ENCODE measurements around the gene HP1BP3. TPM values are rescaled to one million over a fixed set of nuclear protein-coding genes. Genes with fewer than 3 reads are reported as not detected.

The HP1BP3 gene
- total RNA-seq, 1 donor from 2014 or later = 269 TPM

DNA sequence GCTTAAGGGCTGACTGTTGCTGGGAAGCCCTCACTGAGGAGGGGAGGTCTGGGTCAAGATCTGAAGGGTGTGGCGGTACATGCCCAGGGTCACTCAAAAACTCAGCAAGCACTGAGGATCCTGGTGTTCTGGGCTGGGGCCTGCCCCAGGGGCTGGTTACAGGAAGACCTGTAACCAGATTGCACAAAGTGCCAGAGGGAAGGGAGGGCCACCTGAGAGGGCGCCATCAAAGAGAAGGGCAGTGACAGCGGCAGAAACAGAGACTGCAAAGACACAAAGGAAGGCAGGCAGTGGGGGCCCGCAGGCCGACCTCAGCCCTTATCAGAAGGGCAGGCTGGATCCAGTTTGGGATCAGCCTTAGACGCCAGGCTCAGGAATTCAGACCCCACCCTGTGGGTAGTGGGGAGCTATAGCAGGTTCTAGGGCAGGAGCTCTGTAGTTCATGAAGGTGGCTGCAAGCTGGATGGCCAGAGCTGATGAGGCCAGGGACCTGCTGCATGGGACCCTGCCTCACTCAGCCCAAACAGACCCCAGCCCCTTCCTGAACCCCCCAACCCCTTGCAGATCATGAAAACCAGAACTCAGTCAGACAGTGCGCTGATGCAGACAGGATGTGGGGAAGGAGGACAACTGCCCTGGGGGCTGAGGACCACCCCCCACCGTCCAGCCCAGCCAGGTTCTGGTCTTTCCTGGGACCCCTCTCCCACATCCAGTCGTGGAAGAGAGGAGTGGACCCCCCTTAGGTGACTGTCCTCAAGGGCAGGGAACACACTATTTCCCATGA, 58.5 kb downstream of the HP1BP3 start:
- peak in 1 of 2 experiments; percentile 35 for DNase-seq (ENCODE audit: low spot score in 2 of 2, unreplicated experiment in 2 of 2)
- TF ChIP-seq, protein P1, sequence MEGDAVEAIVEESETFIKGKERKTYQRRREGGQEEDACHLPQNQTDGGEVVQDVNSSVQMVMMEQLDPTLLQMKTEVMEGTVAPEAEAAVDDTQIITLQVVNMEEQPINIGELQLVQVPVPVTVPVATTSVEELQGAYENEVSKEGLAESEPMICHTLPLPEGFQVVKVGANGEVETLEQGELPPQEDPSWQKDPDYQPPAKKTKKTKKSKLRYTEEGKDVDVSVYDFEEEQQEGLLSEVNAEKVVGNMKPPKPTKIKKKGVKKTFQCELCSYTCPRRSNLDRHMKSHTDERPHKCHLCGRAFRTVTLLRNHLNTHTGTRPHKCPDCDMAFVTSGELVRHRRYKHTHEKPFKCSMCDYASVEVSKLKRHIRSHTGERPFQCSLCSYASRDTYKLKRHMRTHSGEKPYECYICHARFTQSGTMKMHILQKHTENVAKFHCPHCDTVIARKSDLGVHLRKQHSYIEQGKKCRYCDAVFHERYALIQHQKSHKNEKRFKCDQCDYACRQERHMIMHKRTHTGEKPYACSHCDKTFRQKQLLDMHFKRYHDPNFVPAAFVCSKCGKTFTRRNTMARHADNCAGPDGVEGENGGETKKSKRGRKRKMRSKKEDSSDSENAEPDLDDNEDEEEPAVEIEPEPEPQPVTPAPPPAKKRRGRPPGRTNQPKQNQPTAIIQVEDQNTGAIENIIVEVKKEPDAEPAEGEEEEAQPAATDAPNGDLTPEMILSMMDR (IDR thresholded peaks at IDR 0.05; ENCODE audit: unreplicated experiment) = no peak
- Mint-ChIP-seq H3K27me3 (ENCODE audit: low read depth) (peaks cover 49% of the 10 kb centered on the region), H3K9me3 (no peaks in the 10 kb centered on the region), H3K27ac (no peak overlapping the region), H3K4me3 (no peak overlapping the region), H3K4me1 (peaks cover 9% of the 10 kb centered on the region), H3K36me3 (no peaks in the 10 kb centered on the region)

DNA sequence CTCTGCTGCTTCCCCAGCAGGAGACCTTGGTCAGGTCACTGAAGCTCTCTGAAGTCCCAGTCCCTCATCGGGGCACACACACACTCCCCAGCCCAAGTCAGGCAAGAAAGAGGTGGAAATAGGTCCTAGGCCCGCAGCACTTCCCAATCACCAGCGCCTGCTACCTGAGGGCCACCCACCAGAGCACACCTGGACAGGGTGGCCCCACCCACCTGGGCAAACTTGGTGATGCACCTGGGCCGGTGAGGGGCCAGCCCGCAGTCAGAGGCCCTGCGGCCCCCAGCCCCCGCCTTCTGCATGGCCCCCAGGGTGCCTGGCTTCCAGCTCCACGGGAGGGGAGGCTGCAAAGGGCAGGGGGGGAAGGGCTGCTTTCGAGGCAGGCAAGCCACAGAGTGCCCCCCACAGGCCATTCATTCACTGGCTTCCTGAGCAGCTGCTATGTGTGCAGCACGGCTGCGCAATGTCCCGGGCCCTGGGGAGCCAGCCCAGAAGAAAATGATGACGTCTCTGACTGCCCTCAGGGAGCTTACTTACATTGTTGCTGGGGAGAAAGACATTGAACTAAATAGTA, 59.3 kb downstream of the HP1BP3 start:
- Mint-ChIP-seq H3K27me3 (ENCODE audit: low read depth) (peaks cover 45% of the 10 kb centered on the region), H3K4me1 (peaks cover 6% of the 10 kb centered on the region), H3K27ac (no peak overlapping the region), H3K36me3 (no peaks in the 10 kb centered on the region), H3K4me3 (no peak overlapping the region), H3K9me3 (no peaks in the 10 kb centered on the region)
- peak in 1 of 2 experiments; percentile 35 for DNase-seq (ENCODE audit: low spot score in 2 of 2, unreplicated experiment in 2 of 2)
- TF ChIP-seq, protein P1 (IDR thresholded peaks at IDR 0.05; ENCODE audit: unreplicated experiment) = no peak

DNA sequence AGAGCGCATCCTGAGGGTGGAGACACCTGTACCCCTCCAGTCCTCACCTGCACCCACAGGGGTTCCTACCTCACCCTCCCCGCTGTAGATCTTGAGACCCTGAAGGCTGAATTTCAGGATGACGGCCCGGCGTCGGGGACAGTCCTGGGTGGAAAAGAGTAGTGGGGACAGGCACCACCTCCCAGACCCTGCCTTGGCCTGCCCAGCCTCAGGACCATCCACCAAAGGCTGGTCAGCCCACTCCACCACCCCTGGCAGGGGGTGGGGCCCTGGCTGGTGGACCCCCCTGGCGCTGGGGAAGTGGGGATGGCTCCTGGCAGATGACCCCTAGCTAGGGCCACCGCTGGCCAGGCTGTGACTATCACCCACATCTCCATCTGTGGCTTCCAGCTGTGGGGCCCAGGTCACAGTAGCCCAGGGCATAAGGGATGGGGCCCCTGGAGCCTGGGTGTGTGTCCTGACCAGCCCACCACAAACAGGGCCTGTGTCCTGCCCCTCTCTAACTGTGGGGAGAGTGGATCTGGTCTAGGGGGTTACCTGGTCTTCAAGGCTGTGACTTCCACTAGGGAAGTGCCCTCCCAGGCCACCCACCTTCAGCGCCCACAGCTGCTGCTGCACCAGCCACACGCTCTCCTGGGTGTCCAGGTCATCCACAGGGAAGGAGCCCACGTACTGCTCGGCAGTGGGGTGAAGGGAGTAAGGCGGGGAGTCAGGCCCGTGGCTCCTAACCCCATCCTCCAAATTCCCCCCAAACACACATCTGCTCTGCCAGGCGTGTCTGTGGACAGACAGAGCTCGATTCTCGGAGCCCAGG, 60.0 kb downstream of the HP1BP3 start:
- Mint-ChIP-seq H3K4me1 (no peaks in the 10 kb centered on the region), H3K27me3 (ENCODE audit: low read depth) (peaks cover 39% of the 10 kb centered on the region), H3K27ac (no peak overlapping the region), H3K9me3 (no peaks in the 10 kb centered on the region), H3K4me3 (no peak overlapping the region), H3K36me3 (no peaks in the 10 kb centered on the region)
- peak in 1 of 2 experiments; percentile 37 for DNase-seq (ENCODE audit: low spot score in 2 of 2, unreplicated experiment in 2 of 2)
- TF ChIP-seq, protein P1 (IDR thresholded peaks at IDR 0.05; ENCODE audit: unreplicated experiment) = no peak

DNA sequence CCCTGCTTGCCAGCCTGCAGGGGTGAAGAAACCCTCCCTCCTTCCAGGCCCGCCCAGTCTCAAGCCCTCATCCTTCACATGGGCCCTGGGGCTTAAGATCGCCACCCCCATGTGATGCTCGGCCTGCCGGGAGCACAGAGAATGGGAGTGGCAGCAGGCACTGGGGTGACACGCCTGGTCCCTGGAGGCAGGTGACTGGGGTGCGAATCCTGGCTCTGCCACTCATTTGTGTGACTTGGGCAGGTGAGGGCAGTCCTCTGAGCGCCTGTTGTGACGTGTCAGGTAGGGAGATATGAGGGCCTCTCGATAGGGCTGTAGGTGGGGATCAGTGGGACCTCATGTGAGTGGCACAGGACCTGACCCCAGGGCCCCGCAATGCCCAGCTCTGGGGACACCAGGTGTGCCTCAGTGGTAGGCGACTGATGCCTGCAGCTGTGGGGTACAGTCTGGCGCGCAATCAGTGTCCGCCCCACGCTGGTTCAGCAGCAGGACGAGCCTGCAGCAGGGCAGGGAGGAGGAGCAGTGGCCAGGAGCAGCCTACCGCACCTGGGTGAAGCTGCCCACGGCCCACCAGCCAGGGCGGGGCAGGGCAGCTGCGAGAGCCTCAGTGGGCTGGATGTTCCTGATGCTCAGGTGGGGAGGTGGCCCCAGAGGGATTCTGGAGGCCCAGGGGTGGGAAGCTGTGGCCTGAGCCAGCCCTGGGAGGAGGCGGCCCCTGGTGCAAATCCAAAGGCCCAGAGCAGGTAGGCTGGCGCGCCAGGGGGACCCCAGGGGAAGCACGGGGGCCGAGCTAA, 60.8 kb downstream of the HP1BP3 start:
- TF ChIP-seq, protein P1 (IDR thresholded peaks at IDR 0.05; ENCODE audit: unreplicated experiment) = no peak
- Mint-ChIP-seq H3K9me3 (no peaks in the 10 kb centered on the region), H3K27ac (no peak overlapping the region), H3K27me3 (ENCODE audit: low read depth) (peaks cover 37% of the 10 kb centered on the region), H3K4me3 (no peak overlapping the region), H3K4me1 (no peaks in the 10 kb centered on the region), H3K36me3 (no peaks in the 10 kb centered on the region)
- DNase-seq (ENCODE audit: low spot score in 2 of 2, unreplicated experiment in 2 of 2) = peak in 1 of 2 experiments; percentile 29
